Pancreas (tissue), 10 donors: ENCODE results near the gene KSR2. TPM values are rescaled to one million over a fixed set of nuclear protein-coding genes. Genes with fewer than 3 reads are reported as not detected.

Experiments used
- ATAC-seq, 4 donors: fragments of 200-7000 bp; cut with Tn5 transposase; one replicate each; pipeline versions ENCODE4 v1.8.0 to v1.9.1; 2020; ENCODE audit warnings: mild to moderate bottlenecking in 4 of 4, moderate library complexity in 4 of 4
- DNase-seq, 6 donors: peaks; one replicate each; pipeline ENCODE4 v3.0.0-alpha.2; 2020
- FAIRE-seq: peaks from 2 replicates; lab custom pipeline; 2012; peaks lifted over from hg19 to GRCh38; lab: Jason Lieb, UNC
- H3K27ac ChIP-seq, 4 donors: fragments of 200-600 bp; sonication (generic); 1 replicate in 3 of 4; 2 replicates in 1 of 4; pipeline versions ENCODE4 v1.5.0 to v1.8.0; 2020
- H3K27me3 ChIP-seq, 4 donors: fragments of 200-600 bp; one replicate each; pipeline ENCODE4 v1.8.0; 2021
- H3K36me3 ChIP-seq, 3 donors: fragments of 200-600 bp; sonication (generic) in 1 of 3; one replicate each; pipeline versions ENCODE4 v1.5.0 to v1.8.0; 2020 to 2021
- H3K4me1 ChIP-seq, 3 donors: fragments of 200-600 bp; one replicate each; pipeline ENCODE4 v1.8.0; 2021
- H3K4me3 ChIP-seq, 4 donors: fragments of 200-600 bp; sonication (generic) in 2 of 4; one replicate each; pipeline versions ENCODE4 v1.5.0 to v1.8.0; 2020 to 2021
- H3K9me3 ChIP-seq, 4 donors: fragments of 200-600 bp; one replicate each; pipeline ENCODE4 v1.8.0; 2021
- WGBS, 2 donors: extraction: QIAGEN DNeasy Blood & Tissue Kit; methylation state at CpG; one replicate each; pipeline ENCODE4 v1.1.7; 2013; 5-methylcytosine and 5-hydroxymethylcytosine counted together
- intact Hi-C, 3 donors: fragments of 100-400 bp; cut with DNase I; formaldehyde crosslinking; loops; one replicate each; pipeline versions ENCODE4 v1.11.1 to v1.14.2; 2022
- polyA plus RNA-seq, 2 donors: library from polyadenylated mRNA; stranded (reverse); fragments of 200-250 nt; gene quantifications; one replicate each; pipeline ENCODE4 v1.2.3, GENCODE V29; 2013
- total RNA-seq, 6 donors: library from RNA; stranded (reverse); fragmentation: NEBNext Ultra II Directional in 4 of 6; extraction: Animal tissue kit (Norgen Biotek cat#: 25700) in 4 of 6; gene quantifications; one replicate each; pipeline versions ENCODE4 v1.2.1 to v1.2.4, GENCODE V29; 2021 to 2023
- TF ChIP-seq, protein P1 (sequence below), 4 donors: fragments of 200-600 bp; sonication (generic) in 3 of 4; IDR thresholded peaks; one replicate each; pipeline versions ENCODE4 v1.5.0 to v1.8.0; 2021; ENCODE audit warnings: antibody characterized with exemption in 4 of 4
- donor health status: healthy with polysubstance abuse.
- donor health status: DM: no; HTN: no; CAD: no; lungs with moderate emphysema.
- donor health status: DM: no; HTN: no; CAD: no.
- donor health status: control.
- donor health status: control.
- donor health status: Bipolar disorder and iron deficiency.
- donor health status: DM: yes; HTN: yes; CAD: no.
- donor health status: DM: no; HTN: no; CAD: no.
- donor health status: DM: no; HTN: no; CAD: no.
- donor health status: DM: yes; HTN: yes; CAD: no.

The KSR2 gene
- total and polyA plus RNA-seq, 8 donors: 0.68 to 1.8 (median 1.3) TPM

DNA sequence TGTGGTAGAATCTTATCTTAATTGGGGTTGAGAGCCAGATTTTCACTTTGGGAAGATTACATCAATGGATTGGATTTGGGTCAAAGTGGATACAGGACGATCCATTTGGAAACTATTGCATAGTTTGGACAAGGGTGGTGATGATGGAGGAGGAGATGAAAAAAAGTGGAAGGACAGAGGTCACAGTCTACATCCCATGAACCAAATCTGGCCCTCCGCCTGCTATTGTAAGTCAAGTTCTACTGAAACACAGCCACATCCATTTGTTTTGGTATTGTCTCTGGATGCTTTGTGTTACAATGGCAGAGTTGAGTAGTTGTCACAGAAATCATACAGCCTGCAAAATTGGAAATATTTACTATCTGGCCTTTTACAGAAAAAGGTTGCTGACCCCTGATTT lies 310.6 kb downstream of the KSR2 start:
- TF ChIP-seq, protein P1, sequence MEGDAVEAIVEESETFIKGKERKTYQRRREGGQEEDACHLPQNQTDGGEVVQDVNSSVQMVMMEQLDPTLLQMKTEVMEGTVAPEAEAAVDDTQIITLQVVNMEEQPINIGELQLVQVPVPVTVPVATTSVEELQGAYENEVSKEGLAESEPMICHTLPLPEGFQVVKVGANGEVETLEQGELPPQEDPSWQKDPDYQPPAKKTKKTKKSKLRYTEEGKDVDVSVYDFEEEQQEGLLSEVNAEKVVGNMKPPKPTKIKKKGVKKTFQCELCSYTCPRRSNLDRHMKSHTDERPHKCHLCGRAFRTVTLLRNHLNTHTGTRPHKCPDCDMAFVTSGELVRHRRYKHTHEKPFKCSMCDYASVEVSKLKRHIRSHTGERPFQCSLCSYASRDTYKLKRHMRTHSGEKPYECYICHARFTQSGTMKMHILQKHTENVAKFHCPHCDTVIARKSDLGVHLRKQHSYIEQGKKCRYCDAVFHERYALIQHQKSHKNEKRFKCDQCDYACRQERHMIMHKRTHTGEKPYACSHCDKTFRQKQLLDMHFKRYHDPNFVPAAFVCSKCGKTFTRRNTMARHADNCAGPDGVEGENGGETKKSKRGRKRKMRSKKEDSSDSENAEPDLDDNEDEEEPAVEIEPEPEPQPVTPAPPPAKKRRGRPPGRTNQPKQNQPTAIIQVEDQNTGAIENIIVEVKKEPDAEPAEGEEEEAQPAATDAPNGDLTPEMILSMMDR (IDR thresholded peaks at IDR 0.05): no peak
- Histone ChIP-seq H3K9me3 (no peaks in the 10 kb centered on the region), H3K4me3 (no peak overlapping the region), H3K36me3 (no peaks in the 10 kb centered on the region), H3K27ac (no peak overlapping the region), H3K4me1 (no peaks in the 10 kb centered on the region), H3K27me3 (no peaks in the 10 kb centered on the region)
- ATAC-seq (no peak), FAIRE-seq (no peak), DNase-seq (no peak)
- WGBS, 2 donors: 74 to 80% methylated on average over 2 of the region's 2 CpGs
- intact Hi-C loops: no loop called here

GRCh38 chr12:117649796-117650195 lies 319.0 kb downstream of the KSR2 start:
- intact Hi-C loops: no loop called here
- H3K4me1 ChIP-seq: no peaks in the 10 kb centered on the region
- no peak for ATAC-seq
- no peaks in the 10 kb centered on the region for H3K27me3 ChIP-seq
- H3K27ac ChIP-seq: no peak overlapping the region
- DNase-seq: no peak
- H3K4me3 ChIP-seq: no peak overlapping the region
- FAIRE-seq: no peak
- H3K9me3 ChIP-seq: no peaks in the 10 kb centered on the region
- TF ChIP-seq, protein P1 (IDR thresholded peaks at IDR 0.05): no peak
- H3K36me3 ChIP-seq: no peaks in the 10 kb centered on the region

DNA sequence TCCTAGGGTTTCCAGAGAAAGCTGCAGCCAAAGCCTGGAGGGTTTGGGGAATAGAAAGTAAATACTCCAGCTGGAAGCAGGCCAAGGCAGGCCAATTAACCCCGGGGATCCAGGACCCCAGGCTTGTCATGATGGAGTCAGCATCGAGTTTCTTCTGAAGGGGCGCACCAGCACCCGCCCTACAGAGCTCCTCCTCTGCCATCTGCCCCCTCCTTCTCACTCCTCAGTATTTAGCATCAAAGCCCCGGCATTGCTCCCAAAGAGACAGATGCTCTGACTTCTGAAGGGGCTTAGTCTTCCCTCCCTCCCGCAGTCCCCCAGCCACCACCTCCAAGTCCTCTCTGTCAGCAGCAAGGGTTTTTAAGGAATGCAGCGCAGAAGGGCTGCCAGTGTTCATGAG lies 322.3 kb downstream of the KSR2 start:
- TF ChIP-seq, protein P1 (IDR thresholded peaks at IDR 0.05): no peak
- intact Hi-C loops: no loop called here
- Histone ChIP-seq H3K4me3 (no peak overlapping the region), H3K27me3 (no peaks in the 10 kb centered on the region), H3K36me3 (no peaks in the 10 kb centered on the region), H3K4me1 (no peaks in the 10 kb centered on the region), H3K27ac (no peak overlapping the region), H3K9me3 (no peaks in the 10 kb centered on the region)
- 46 to 54% methylated on average over 7 of the region's 7 CpGs for WGBS, 2 donors
- ATAC-seq (no peak), FAIRE-seq (no peak), DNase-seq (no peak)

DNA sequence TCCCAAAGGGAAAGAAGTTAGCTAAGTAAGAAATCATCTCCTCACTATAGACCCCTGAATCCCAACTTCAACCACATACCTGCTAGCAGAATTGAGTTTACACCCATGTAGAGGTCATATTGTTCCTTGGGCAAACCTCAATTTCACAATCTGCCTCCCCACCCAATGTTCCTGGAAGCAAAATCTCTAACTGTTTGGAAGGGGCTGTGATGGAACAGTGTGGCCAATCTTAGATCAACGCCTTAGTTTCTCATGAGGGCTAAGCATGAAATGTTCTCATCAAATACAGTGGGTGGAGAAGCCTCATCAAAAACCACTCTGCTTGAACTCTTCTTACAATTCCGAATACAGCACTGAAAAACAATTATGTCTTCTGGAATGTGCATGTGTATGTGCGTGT lies 323.3 kb downstream of the KSR2 start:
- Histone ChIP-seq H3K27me3 (no peaks in the 10 kb centered on the region), H3K4me3 (no peak overlapping the region), H3K36me3 (no peaks in the 10 kb centered on the region), H3K27ac (no peak overlapping the region), H3K4me1 (no peaks in the 10 kb centered on the region), H3K9me3 (no peaks in the 10 kb centered on the region)
- no peak for FAIRE-seq
- DNase-seq: no peak
- WGBS, 2 donors: 72 to 80% methylated on average over 3 of the region's 3 CpGs
- ATAC-seq: no peak
- intact Hi-C loops: no loop called here
- TF ChIP-seq, protein P1 (IDR thresholded peaks at IDR 0.05): no peak

DNA sequence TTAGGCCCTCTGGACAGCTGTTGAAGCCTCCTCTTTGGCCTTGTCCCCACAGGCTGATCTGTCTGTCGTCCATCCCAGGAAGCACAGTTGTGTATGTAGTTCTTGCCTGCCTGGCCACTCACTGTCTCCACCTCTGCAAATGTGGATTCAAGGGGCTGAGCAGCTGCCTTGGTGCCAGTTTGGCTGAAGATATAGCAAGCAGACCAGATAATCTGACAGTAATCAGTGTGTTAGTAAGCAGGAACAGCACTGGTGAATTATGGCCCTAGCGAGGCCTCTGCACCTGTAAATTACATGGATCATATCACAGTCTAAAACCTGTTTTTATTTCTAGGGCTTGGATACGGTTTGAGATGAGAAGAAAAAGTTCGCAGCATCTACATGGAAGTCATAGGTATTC lies 324.8 kb downstream of the KSR2 start:
- Histone ChIP-seq H3K4me3 (no peak overlapping the region), H3K36me3 (no peaks in the 10 kb centered on the region), H3K27ac (no peak overlapping the region), H3K27me3 (no peaks in the 10 kb centered on the region), H3K9me3 (no peaks in the 10 kb centered on the region), H3K4me1 (no peaks in the 10 kb centered on the region)
- 85 to 86% methylated on average over 4 of the region's 4 CpGs for WGBS, 2 donors
- FAIRE-seq (no peak), ATAC-seq (no peak), DNase-seq (no peak)
- intact Hi-C loops: no loop called here
- TF ChIP-seq, protein P1 (IDR thresholded peaks at IDR 0.05): no peak
